Left forelimb (tissue), 1 donor: Measurements from ENCODE around the gene INPPL1.
A peak's percentile ranks its signal among the peaks of the same experiment; 100 is the strongest.

Experiments used
- DNase-seq: peaks from one replicate; pipeline ENCODE4 v3.0.0-alpha.2; 2018; ENCODE audit warnings: low spot score

Gene INPPL1

DNA sequence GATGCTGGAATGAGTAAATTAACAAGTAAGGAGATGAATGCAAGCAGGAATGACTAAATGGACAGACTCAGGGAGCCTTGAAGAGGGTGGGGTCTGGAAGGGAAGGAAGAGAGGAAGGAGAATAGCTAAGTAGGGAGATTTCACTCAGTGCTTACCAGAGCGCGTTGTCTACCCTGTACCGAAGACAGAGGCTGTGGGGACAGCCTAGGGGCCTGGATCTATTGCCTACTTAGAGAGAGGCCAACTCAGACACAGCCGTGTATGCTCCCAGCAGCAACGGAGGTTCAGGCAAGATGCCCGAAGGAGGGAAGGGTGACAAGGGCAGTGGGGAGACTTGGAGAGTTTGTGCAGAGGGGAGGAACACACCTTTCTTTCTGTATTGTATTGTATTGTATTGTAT lies 7.9 kb upstream of the INPPL1 start, which contains the start of gene FOLR2:
Gene FOLR2 (plus strand): TSS at position 157 of the 400 bp plus-strand sequence. CDS start 1,791 bp downstream, outside the sequence.
- DNase-seq, result no peak

DNA sequence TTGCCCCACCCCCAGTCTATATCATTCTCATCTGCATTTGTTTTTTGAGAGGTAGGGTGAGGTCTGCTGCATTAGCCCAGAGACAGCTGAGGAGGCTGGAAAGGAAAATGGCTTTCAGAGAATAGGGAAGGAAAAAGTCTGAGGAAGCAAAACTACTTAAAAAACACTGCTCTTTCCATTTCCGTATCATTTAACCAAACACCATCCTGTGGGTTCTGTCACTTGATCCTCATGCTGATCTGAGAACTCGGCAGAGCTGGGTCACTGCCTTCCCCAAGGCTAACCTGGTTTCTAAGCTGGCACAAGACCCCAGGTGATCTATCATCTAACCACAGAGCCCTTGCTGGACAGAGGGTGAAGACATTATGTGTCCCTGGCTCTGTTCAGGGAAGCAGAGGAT lies 6.7 kb upstream of the INPPL1 start:
- DNase-seq, result no peak

GRCh38 chr11:72218251-72218745 lies 6.3 kb upstream of the INPPL1 start:
- no peak for DNase-seq

- DNase-seq, result no peak
Measured at GRCh38 chr11:72220696-72221363, 3.7 kb upstream of the INPPL1 start.

- no peak for DNase-seq
Measured at GRCh38 chr11:72221386-72222075, 3.0 kb upstream of the INPPL1 start.

DNA sequence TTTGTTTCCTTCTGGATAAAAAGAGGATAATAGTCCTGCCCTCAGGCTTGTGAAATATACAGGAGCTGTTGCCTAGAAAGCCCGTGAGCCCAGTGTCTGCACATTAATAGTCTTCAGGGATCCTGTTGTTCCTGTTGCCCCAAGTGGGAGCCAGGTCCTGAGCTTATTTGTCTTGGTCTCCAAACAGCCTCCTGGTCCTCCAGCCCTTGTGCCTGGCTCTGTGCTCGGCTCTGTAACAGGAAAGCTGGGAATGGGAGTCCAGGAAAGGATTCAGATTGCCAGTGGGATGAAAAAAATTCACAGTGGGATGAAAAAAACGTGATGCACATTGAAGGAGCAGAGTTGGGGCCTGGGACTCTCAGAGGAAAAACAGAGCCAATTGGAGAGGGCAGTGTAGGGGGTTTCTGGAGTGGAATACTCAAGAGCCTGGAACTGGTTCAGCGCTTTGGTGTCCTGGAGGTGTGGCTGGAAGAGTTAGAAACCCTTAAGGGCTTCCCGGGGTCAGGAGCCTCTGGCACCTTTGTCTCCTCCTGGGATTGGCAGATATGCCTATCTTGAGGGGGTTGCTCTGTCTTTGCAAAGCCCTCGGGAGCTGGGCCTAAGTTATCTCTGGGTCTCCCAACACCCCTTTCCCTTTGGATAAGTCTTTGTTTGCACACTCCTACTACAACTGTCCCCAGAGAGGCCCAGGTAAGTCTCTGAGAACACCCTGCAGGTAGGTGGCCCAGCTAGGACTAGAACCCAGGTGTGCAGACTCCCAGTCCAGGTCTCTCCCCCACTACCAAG lies 2.3 kb upstream of the INPPL1 start:
- DNase-seq, result no peak

GRCh38 chr11:72222907-72223614 lies 1.5 kb upstream of the INPPL1 start:
- DNase-seq, result peak; percentile 94

DNA sequence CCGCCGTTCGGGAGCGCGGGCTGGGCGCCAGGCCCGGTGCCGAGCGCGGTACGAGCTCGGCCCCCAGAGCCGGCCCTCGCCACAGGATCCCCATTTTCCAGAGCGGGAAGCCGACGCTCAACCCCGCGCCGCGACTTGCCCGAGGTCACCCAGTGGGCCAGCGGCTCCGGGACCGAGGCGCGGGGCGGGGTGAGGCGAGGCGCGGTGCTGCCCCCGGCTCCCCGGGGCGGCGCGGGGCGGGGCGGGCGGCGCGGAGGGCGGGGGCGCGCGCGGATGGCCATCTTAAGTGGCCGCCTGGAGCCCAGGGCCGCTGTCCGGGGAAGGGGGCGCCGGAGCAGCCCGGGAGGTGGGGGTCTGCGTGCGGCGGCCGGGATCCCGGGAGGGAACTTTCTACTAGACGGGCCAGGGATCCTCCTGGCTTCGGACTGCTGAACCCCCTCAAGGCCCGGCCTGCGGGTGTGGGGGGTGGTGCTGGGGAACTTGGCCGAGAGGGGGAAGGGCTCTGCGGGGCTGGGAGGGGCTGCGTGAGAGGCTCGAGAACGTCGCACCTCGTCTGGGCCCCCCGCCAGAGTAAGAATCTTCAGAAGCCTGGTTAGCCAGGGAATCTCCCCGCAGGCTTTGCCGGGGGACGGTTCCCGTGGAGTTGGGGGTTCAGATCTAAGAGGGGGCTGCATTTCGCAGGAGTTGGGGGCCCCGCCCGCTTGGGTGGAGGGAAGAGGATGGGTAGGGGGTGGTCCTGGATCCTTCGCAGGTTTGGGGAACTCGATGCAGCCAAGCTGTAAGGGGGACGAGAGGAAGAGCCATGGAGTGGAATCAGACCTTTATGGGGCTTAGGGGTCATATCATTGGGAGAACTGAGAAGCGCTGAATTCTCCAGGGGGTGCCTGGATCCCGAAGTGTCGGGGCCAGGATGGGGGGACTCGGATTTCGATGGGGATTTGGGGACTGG lies 678 bp upstream of the INPPL1 start:
- DNase-seq, result peak; percentile 91

DNA sequence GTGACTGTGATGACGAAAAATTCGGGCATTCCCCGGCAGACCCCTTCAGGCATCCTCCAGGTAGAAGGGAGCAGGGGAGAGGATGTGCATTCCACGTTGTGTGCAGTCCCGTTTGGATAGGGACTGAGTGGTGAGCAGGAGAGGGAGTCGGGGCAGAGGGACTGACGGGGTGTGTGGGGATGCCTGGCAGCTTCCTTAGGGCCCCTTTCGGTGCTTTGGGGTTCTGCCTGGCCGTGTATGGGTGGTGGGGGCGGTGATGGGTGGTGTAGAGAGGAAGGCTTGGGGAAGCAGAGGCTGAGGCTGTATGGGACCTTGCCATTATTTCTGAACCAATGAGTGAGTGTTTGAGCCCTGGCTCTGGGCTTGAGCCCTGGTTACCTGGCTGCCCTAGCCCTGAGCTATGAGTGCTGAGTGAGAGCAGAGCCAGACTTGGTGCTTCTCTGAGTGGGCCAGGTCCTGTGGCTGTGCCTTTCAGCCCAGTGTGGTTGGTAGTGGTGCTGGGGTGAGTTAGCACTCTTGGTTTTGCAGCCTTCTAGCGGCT lies 914 bp downstream of the INPPL1 start:
- no peak for DNase-seq

DNA sequence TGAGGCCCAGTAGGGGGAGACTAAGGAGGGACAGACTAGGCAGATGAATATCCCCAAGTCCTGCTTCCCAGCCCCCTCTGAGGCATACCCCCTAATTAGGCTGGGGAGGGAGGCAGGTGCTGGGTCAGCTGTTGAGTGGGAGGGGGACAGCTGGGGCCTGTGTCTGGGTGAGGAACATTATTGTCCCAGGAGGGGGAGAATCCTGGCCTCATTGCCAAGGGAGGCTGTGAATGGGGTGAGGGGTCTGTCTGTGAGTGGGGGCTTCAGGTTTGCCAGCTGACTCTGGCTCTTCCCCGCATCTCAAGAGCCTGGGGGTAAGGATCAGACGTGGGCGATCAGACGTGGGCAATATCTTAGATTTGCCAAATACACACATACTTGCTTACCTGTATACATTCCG lies 2.1 kb downstream of the INPPL1 start:
- no peak for DNase-seq

- DNase-seq, result no peak
Measured at GRCh38 chr11:72227316-72228228, 3.0 kb downstream of the INPPL1 start.

GRCh38 chr11:72228229-72228843 lies 3.8 kb downstream of the INPPL1 start:
- no peak for DNase-seq

- DNase-seq, result no peak
Measured at GRCh38 chr11:72228844-72229231, 4.3 kb downstream of the INPPL1 start.

GRCh38 chr11:72229336-72229924 lies 4.9 kb downstream of the INPPL1 start:
- DNase-seq, result no peak

DNA sequence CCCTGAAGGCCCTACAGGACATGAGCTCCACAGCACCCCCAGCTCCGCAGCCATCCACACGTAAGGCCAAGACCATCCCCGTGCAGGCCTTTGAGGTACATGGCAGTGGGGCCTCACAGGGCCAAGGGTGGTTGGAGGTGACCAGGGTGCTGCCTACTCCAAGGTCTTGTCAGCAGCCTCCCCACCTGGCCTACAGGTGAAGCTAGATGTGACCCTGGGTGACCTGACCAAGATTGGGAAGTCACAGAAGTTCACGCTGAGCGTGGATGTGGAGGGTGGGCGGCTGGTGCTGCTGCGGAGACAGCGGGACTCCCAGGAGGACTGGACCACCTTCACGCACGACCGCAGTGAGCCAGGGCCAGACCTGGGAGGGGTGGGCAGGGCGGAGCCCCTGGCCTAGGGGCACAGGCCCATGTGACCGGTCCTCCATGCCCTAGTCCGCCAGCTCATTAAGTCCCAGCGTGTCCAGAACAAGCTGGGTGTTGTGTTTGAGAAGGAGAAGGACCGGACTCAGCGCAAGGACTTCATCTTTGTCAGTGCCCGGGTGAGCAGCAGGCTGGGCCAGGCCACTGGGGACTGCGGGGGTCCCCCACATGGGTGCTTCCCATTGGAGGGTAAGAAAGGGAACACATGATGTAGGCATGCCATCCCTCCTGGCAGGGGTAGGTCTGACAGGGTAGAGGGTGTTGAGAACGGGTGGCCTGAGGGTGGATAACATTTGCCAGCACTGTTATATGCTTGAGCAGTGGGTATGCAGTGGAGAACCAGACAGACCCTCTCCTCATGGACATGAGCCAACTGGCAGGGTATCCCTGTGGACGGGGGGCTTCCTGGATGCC lies 5.6 kb downstream of the INPPL1 start:
- no peak for DNase-seq

GRCh38 chr11:72230764-72231365 lies 6.3 kb downstream of the INPPL1 start:
- DNase-seq, result no peak
